Neuronal stem cell (in vitro differentiated cells): ENCODE data around the gene LOXL3.

Experiments
- DNase-seq: peaks from one replicate; pipeline ENCODE4 v3.0.0-alpha.2; 2013; ENCODE audit warnings: low spot score
- H2AFZ ChIP-seq: one replicate; pipeline ENCODE4 v1.6.1; 2013; ENCODE audit warnings: mild to moderate bottlenecking, low read length, inconsistent platforms
- H2AK5ac ChIP-seq: 2 replicates; pipeline ENCODE4 v1.6.1; 2013; ENCODE audit warnings: low read depth, mild to moderate bottlenecking, inconsistent platforms, low read length, moderate library complexity, mixed read lengths
- H2BK120ac ChIP-seq: 2 replicates; pipeline ENCODE4 v1.6.1; 2013; ENCODE audit warnings: low read depth, mild to moderate bottlenecking, inconsistent platforms, low read length, moderate library complexity, mixed read lengths
- H2BK12ac ChIP-seq: one replicate; pipeline ENCODE4 v1.6.1; 2013; ENCODE audit warnings: low read length, inconsistent platforms
- H2BK15ac ChIP-seq: 2 replicates; pipeline ENCODE4 v1.6.1; 2013; ENCODE audit warnings: mild to moderate bottlenecking, low read length, inconsistent platforms, mixed read lengths
- H2BK5ac ChIP-seq: one replicate; pipeline ENCODE4 v1.6.1; 2013; ENCODE audit warnings: inconsistent platforms, mild to moderate bottlenecking, low read length, moderate library complexity
- H3K14ac ChIP-seq: one replicate; pipeline ENCODE4 v1.6.1; 2013; ENCODE audit warnings: low read length, inconsistent platforms
- H3K18ac ChIP-seq: 2 replicates; pipeline ENCODE4 v1.6.1; 2013; ENCODE audit warnings: low read length, inconsistent platforms
- H3K23ac ChIP-seq: 2 replicates; pipeline ENCODE4 v1.6.1; 2013; ENCODE audit warnings: low read depth, mild to moderate bottlenecking, mixed read lengths, low read length, inconsistent platforms; ENCODE audit not compliant: poor library complexity
- H3K27ac ChIP-seq: replicated peaks from 3 replicates; pipeline ENCODE4 v1.5.1; 2013; ENCODE audit warnings: low read length, inconsistent platforms
- H3K27me3 ChIP-seq, 3 experiments: 2 replicates each; pipeline ENCODE4 v1.6.1; 2013; ENCODE audit warnings: low read length in 3 of 3, mild to moderate bottlenecking in 2 of 3, inconsistent platforms in 1 of 3, low read depth in 1 of 3, mixed read lengths in 1 of 3, moderate library complexity in 1 of 3; ENCODE audit not compliant: control insufficient read depth in 3 of 3, insufficient read depth in 3 of 3
- H3K36me3 ChIP-seq, 2 donors: replicated peaks in 1 of 2; 2 replicates each; pipeline ENCODE4 v1.6.1; 2013; ENCODE audit warnings: low read length in 2 of 2; ENCODE audit not compliant: control insufficient read depth in 2 of 2, insufficient read depth in 2 of 2
- H3K4ac ChIP-seq: 2 replicates; pipeline ENCODE4 v1.6.1; 2013; ENCODE audit warnings: inconsistent platforms, mild to moderate bottlenecking, low read length, moderate library complexity
- H3K4me1 ChIP-seq, 2 donors: 1 replicate in 1 of 2; 2 replicates in 1 of 2; pipeline ENCODE4 v1.6.1; 2013; ENCODE audit warnings: low read length in 2 of 2, low read depth in 1 of 2; ENCODE audit not compliant: control insufficient read depth in 2 of 2, insufficient read depth in 1 of 2
- H3K4me2 ChIP-seq: one replicate; pipeline ENCODE4 v1.6.1; 2013; ENCODE audit warnings: mild to moderate bottlenecking, low read length, inconsistent platforms; ENCODE audit not compliant: insufficient read depth, poor library complexity, severe bottlenecking
- H3K4me3 ChIP-seq, 2 donors: 2 replicates each; pipeline ENCODE4 v1.5.1; 2013; ENCODE audit warnings: low read length in 2 of 2, mild to moderate bottlenecking in 2 of 2, inconsistent platforms in 1 of 2, moderate library complexity in 1 of 2
- H3K79me1 ChIP-seq: one replicate; pipeline ENCODE4 v1.6.1; 2013; ENCODE audit warnings: low read depth, mild to moderate bottlenecking, inconsistent platforms, low read length, moderate library complexity
- H3K9ac ChIP-seq: one replicate; pipeline ENCODE4 v1.6.1; 2013; ENCODE audit warnings: mild to moderate bottlenecking, low read depth, low read length, inconsistent platforms; ENCODE audit not compliant: poor library complexity
- H3K9me3 ChIP-seq, 2 donors: replicated peaks in 1 of 2; 2 replicates each; pipeline versions ENCODE3 to v1.6.1; 2013; ENCODE audit warnings: low read length in 2 of 2, mild to moderate bottlenecking in 2 of 2, inconsistent platforms in 1 of 2, low read depth in 1 of 2, mixed read lengths in 1 of 2, moderate library complexity in 1 of 2; ENCODE audit not compliant: control insufficient read depth in 2 of 2, insufficient read depth in 1 of 2
- H4K8ac ChIP-seq: one replicate; pipeline ENCODE4 v1.6.1; 2013; ENCODE audit warnings: low read depth, mild to moderate bottlenecking, inconsistent platforms, low read length, moderate library complexity
- H4K91ac ChIP-seq: one replicate; pipeline ENCODE4 v1.6.1; 2013; ENCODE audit warnings: low read length, low read depth, mild to moderate bottlenecking, inconsistent platforms; ENCODE audit not compliant: poor library complexity
- WGBS, 2 donors: extraction: QIAGEN DNeasy Blood & Tissue Kit; methylation state at CpG; one replicate each; pipeline ENCODE4 v1.1.7; 2013; ENCODE audit warnings: missing lambda C conversion rate in 2 of 2, mixed read lengths in 1 of 2; ENCODE audit not compliant: insufficient read length in 2 of 2, insufficient replicate concordance in 1 of 2; ENCODE audit errors: extremely low coverage in 2 of 2; 5-methylcytosine and 5-hydroxymethylcytosine counted together

Gene LOXL3

DNA sequence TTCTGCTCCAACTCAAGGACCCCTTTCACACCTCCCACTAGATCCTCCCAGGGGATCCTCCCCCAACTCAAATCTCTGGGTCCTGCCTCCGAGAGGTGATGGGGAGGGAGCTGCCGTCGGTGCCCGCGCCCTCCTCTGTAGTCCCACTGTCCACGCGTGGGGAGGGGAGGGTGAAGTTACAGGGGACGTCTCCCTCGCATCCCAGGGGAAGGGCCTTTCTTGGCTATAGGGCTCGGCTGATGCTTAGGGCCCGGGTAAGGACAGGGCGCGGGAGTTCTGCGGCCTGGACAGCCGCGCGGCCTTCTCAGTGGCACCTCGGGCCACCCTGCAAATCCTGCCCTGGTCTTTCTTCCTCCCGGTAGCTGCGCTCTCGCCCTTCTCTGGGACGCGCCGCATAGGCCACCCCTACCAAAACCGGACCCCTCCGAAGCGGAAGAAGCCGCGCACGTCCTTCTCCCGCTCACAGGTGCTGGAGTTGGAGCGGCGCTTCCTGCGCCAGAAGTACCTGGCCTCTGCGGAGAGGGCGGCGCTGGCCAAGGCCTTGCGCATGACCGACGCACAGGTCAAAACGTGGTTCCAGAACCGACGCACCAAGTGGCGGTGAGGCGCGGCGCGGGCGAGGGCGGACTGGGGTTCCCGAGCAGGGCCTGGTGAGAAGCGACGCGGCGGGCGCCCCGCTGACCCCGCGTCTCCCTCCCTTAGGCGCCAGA is 38.3 kb downstream of the LOXL3 start:
- Histone ChIP-seq H3K27ac (no peak overlapping the region), H3K14ac (no peak overlapping the region), H3K18ac (peak overlapping the region; percentile 40), H3K9me3 (peaks cover 5 to 10% of the 10 kb centered on the region in 2 donors), H3K27me3 (peaks cover 44 to 98% (median 93%) of the 10 kb centered on the region in 3 experiments), H4K91ac (no peak overlapping the region), H3K4ac (no peak overlapping the region), H2BK12ac (peak overlapping the region; percentile 77), H3K9ac (peak overlapping the region; percentile 83), H2BK120ac (no peak overlapping the region), H2AFZ (peak overlapping the region; percentile 88), H3K4me3 (peak overlapping the region in 1 of 2 donors; percentile 49), H3K4me1 (peaks cover 2 to 4% of the 10 kb centered on the region in 2 donors), H2BK15ac (no peak overlapping the region), H2BK5ac (no peak overlapping the region), H3K36me3 (no peaks in the 10 kb centered on the region), H3K4me2 (peak overlapping the region; percentile 44), H3K79me1 (no peaks in the 10 kb centered on the region), H2AK5ac (peak overlapping the region; percentile 48), H3K23ac (peak overlapping the region; percentile 82), H4K8ac (peak overlapping the region; percentile 75)
- WGBS, 2 donors, result no CpG with 5 or more reads among the region's 60 CpGs
- no peak for DNase-seq

DNA sequence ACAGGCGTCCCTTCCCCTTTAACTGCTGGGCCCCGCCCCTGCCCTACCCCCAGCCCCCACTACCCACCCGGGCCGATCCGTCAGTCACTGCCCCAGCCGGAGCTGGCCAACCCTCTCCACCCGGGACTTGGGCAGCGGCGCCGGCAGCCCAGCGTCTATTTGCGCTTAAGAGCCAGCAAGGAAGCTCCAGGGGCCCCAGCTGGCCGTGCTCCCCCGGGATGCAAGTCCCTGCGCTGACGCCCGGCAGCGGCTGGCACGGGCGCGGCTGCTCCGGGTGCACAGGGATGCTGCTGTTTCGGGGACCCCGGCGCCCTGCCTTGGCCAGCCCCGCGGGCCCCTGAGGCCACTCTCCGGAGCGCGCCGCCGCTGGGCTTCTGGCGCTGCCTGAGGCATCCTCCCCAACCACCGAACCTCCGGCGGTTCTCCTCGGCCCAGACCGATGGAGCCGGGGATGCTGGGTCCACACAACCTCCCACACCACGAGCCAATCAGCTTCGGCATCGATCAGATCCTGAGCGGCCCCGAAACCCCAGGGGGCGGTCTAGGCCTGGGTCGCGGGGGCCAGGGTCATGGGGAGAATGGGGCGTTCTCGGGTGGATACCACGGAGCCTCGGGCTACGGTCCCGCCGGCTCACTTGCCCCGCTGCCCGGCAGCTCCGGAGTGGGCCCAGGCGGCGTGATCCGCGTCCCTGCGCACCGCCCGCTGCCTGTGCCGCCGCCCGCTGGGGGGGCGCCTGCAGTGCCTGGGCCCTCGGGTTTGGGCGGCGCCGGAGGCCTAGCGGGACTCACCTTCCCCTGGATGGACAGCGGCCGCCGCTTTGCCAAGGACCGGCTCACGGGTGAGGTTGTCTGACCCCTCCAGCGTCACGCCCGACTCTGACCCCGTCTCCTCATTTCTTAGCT is 39.1 kb downstream of the LOXL3 start, which contains the start of gene TLX2:
Gene TLX2 (plus strand): TSS at position 83 of the 903 bp plus-strand sequence. CDS start 357 bp downstream, at position 440.
- Histone ChIP-seq H3K9me3 (peaks cover 5 to 14% of the 10 kb centered on the region in 2 donors), H3K18ac (peak within 1 kb of the TSS; percentile 46), H3K4me3 (peak within 1 kb of the TSS in 1 of 2 donors; percentile 42), H2AFZ (peak within 1 kb of the TSS; percentile 88), H2BK15ac (peak within 1 kb of the TSS; percentile 35), H3K4ac (no peak within 1 kb of the TSS), H2BK5ac (no peak within 1 kb of the TSS), H4K91ac (no peak within 1 kb of the TSS), H3K79me1 (no peaks in the 10 kb centered on the region), H2BK12ac (peak within 1 kb of the TSS; percentile 46), H3K23ac (peak within 1 kb of the TSS; percentile 82), H2BK120ac (no peak within 1 kb of the TSS), H3K4me1 (peaks cover 2 to 4% of the 10 kb centered on the region in 2 donors), H3K27ac (no peak within 1 kb of the TSS), H4K8ac (no peak within 1 kb of the TSS), H3K27me3 (peaks cover 45 to 98% (median 95%) of the 10 kb centered on the region in 3 experiments), H3K4me2 (no peak within 1 kb of the TSS), H3K9ac (peak within 1 kb of the TSS; percentile 35), H3K36me3 (no peaks in the 10 kb centered on the region), H3K14ac (no peak within 1 kb of the TSS), H2AK5ac (peak within 1 kb of the TSS; percentile 57)
- no peak for DNase-seq
- WGBS, 2 donors, result no CpG with 5 or more reads among the region's 82 CpGs

DNA sequence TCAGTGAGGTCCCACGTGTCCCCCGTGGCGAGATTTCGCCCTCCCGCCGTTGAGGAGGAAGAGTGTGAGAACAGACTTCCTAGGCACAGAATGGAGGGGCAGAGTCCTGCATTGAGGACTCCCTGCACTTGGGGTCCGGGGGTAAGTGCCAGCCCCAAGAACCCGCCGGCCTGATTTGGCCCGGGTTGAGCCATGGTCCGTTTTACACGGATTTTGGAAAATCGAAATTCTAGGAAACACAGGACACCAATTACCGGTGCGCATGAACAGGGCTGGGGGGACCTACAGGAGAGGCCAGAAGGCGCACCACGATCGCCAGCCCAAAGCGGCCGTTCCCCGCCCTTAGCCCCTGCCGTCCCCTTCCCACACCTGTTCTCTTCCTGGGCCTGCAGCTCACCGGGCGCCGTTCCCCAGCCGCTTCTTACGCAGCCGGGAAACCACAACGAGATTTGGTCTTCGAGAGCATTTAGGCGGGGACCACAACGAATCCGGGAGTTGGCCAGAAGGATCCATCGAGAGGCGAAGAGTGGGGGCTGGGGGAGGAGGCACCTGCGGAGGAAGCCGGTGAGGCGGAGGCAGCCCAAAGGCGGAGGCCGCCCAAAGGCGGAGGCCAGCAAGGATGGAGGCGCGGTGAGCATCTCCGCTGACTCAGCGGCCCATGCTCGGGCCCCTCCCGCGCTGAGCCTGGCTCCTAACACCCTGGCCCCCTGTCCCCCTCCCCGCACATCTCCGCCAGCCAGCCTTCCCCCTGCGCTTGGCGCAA is 40.0 kb downstream of the LOXL3 start:
- no peak overlapping the region for H2BK12ac ChIP-seq
- no peak overlapping the region for H4K8ac ChIP-seq
- H3K4ac ChIP-seq, result no peak overlapping the region
- peak overlapping the region; percentile 44 for H3K23ac ChIP-seq
- no peak overlapping the region for H2BK120ac ChIP-seq
- peaks cover 2 to 4% of the 10 kb centered on the region in 2 donors for H3K4me1 ChIP-seq
- H3K27ac ChIP-seq, result no peak overlapping the region
- H3K9me3 ChIP-seq, result peaks cover 5 to 14% of the 10 kb centered on the region in 2 donors
- H2BK5ac ChIP-seq, result no peak overlapping the region
- WGBS, 2 donors, result no CpG with 5 or more reads among the region's 52 CpGs
- H3K14ac ChIP-seq, result no peak overlapping the region
- H2BK15ac ChIP-seq, result peak overlapping the region; percentile 35
- H3K79me1 ChIP-seq, result no peaks in the 10 kb centered on the region
- no peak overlapping the region for H3K9ac ChIP-seq
- no peaks in the 10 kb centered on the region for H3K36me3 ChIP-seq
- no peak overlapping the region for H3K4me3 ChIP-seq
- H3K4me2 ChIP-seq, result no peak overlapping the region
- no peak overlapping the region for H4K91ac ChIP-seq
- peaks cover 46 to 96% (median 92%) of the 10 kb centered on the region in 3 experiments for H3K27me3 ChIP-seq
- peak overlapping the region; percentile 33 for H3K18ac ChIP-seq
- H2AK5ac ChIP-seq, result no peak overlapping the region
- DNase-seq, result no peak
- peak overlapping the region; percentile 71 for H2AFZ ChIP-seq
